Mononuclear cell (primary cell): ENCODE data around the gene MAGEA12. TPM values are rescaled to one million over a fixed set of nuclear protein-coding genes. Genes with fewer than 3 reads are reported as not detected.
"Not testable (repeated sequence)": the region's sequence is repeated elsewhere in the genome, so short reads cannot be mapped to it uniquely, and the experiment has no call there.

Experiments
- H3K27me3 ChIP-seq: 2 replicates; pipeline ENCODE4 v1.6.0; 2011; ENCODE audit warnings: low read length, control low read depth; ENCODE audit not compliant: insufficient read depth
- H3K4me1 ChIP-seq: 2 replicates; pipeline ENCODE4 v1.5.1; 2011; ENCODE audit warnings: mild to moderate bottlenecking, low read length, control low read depth; ENCODE audit not compliant: insufficient read depth
- H3K4me3 ChIP-seq: 2 replicates; pipeline ENCODE4 v1.5.1; 2011; ENCODE audit warnings: mild to moderate bottlenecking, low read length, moderate library complexity
- H3K9me3 ChIP-seq: 2 replicates; pipeline ENCODE4 v1.5.1; 2011; ENCODE audit warnings: low read depth, mild to moderate bottlenecking, control low read depth, low read length
- total RNA-seq: library from RNA; depleted of rRNA; stranded (reverse); fragments of >200 nt; gene quantifications from one replicate; pipeline ENCODE4 v1.2.3, GENCODE V29; 2012

Gene MAGEA12, protein sequence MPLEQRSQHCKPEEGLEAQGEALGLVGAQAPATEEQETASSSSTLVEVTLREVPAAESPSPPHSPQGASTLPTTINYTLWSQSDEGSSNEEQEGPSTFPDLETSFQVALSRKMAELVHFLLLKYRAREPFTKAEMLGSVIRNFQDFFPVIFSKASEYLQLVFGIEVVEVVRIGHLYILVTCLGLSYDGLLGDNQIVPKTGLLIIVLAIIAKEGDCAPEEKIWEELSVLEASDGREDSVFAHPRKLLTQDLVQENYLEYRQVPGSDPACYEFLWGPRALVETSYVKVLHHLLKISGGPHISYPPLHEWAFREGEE
- total RNA-seq, result not detected

DNA sequence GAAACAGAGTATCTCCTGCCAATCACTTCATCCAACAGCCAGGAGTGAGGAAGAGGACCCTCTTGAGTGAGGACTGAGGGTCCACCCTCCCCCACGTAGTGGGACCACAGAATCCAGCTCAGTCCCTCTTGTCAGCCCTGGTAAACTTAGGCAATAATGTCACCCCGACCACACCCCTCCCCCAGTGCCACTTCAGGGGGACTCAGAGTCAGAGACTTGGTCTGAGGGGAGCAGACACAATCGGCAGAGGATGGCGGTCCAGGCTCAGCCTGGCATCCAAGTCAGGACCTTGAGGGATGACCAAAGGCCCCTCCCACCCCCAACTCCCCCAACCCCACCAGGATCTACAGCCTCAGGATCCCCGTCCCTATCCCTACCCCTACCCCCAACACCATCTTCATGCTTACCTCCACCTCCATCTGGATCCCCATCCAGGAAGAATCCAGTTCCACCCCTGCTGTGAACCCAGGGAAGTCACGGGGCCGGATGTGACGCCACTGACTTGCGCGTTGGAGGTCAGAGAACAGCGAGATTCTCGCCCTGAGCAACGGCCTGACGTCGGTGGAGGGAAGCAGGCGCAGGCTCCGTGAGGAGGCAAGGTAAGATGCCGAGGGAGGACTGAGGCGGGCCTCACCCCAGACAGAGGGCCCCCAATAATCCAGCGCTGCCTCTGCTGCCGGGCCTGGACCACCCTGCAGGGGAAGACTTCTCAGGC lies at the start of gene MAGEA12, which contains the start of gene CSAG1:
TSS of gene MAGEA12 (plus strand) at position 497 of the 715 bp plus-strand sequence. CDS start 2,405 bp downstream, outside the sequence.
TSS of gene CSAG1 (minus strand) at position 461 of the 715 bp plus-strand sequence. CDS start 1,261 bp downstream, outside the sequence.
- Histone ChIP-seq H3K27me3 (no peaks in the 10 kb centered on the region), H3K9me3 (no peaks in the 10 kb centered on the region), H3K4me1 (no peaks in the 10 kb centered on the region), H3K4me3 (no peak within 1 kb of the TSS)

DNA sequence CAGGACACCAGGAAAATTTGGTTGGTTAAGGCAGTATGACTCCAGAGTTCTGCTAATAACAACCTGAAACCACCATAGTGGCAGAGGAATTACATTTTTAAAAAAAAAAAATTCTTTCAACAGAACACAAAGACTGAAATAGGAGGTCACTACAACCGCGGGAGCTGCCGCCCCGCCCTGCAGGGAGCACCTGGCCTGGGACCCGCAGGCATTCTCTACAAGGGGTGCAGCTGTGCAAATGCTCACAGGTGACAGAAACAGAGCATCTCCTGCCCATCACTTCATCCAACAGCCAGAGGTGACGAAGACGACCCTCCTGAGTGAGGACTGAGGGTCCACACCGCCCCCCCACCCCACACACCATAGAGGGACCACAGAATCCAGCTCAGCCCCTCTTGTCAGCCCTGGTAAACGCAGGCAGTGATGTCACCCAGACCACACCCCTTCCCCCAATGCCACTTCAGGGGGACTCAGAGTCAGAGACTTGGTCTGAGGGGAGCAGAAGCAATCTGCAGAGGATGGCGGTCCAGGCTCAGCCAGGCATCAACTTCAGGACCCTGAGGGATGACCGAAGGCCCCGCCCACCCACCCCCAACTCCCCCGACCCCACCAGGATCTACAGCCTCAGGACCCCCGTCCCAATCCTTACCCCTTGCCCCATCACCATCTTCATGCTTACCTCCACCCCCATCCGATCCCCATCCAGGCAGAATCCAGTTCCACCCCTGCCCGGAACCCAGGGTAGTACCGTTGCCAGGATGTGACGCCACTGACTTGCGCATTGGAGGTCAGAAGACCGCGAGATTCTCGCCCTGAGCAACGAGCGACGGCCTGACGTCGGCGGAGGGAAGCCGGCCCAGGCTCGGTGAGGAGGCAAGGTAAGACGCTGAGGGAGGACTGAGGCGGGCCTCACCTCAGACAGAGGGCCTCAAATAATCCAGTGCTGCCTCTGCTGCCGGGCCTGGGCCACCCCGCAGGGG lies 35.3 kb upstream of the MAGEA12 start, which contains the start of gene MAGEA3:
TSS of gene MAGEA3 (plus strand) at position 843 of the 980 bp plus-strand sequence. CDS start 2,039 bp downstream, outside the sequence.
- not testable (repeated sequence) for H3K27me3 ChIP-seq, H3K4me1 ChIP-seq, H3K9me3 ChIP-seq, H3K4me3 ChIP-seq

DNA sequence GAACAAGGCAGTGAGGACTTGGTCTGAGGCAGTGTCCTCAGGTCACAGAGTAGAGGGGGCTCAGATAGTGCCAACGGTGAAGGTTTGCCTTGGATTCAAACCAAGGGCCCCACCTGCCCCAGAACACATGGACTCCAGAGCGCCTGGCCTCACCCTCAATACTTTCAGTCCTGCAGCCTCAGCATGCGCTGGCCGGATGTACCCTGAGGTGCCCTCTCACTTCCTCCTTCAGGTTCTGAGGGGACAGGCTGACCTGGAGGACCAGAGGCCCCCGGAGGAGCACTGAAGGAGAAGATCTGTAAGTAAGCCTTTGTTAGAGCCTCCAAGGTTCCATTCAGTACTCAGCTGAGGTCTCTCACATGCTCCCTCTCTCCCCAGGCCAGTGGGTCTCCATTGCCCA lies 33.2 kb upstream of the MAGEA12 start:
- H3K4me3 ChIP-seq, H3K27me3 ChIP-seq, H3K9me3 ChIP-seq, H3K4me1 ChIP-seq: not testable (repeated sequence)

DNA sequence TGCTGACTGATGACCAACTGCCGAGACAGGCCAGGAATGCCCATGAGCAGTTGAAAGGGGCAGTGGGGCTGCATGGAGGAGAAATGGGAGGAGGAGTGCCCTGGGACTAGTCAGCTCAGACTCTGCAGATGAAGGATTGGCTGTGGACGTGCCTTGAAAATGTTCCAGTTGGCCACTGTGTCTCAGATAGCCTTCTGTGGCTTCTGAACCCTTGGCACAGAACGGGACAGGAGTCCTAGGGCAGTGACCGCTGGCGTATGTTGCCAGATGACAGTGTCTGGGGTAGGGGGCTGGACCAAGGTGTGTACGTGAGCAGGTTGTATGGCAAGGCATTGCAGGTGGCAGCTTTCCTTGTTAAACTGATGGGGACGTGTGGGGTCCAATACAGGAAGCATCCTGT lies 27.1 kb upstream of the MAGEA12 start:
- H3K9me3 ChIP-seq, H3K27me3 ChIP-seq, H3K4me1 ChIP-seq, H3K4me3 ChIP-seq: not testable (repeated sequence)

DNA sequence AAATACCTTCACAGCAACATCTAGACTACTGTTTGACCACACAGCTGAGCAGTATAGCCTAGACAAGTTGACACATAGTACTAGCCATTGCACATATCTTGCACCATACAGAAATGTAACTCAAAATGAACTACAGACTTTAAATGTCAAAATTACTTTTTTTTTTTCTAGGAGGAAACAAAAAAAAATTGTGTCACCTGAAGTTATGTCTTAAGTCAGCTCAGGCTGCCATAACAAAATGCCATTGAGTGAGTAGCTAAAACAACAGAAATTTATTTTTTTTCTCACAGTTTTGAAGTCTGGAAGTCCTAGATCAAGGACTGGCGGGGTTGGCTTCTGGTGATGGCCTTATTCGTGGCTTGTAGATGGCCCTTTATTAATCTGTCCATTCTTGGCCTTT lies 24.4 kb upstream of the MAGEA12 start, which contains the start of gene CSAG2:
TSS of gene CSAG2 (minus strand) at position 101 of the 400 bp plus-strand sequence. CDS start 161 bp downstream, outside the sequence.
- not testable (repeated sequence) for H3K27me3 ChIP-seq, H3K9me3 ChIP-seq, H3K4me1 ChIP-seq, H3K4me3 ChIP-seq

DNA sequence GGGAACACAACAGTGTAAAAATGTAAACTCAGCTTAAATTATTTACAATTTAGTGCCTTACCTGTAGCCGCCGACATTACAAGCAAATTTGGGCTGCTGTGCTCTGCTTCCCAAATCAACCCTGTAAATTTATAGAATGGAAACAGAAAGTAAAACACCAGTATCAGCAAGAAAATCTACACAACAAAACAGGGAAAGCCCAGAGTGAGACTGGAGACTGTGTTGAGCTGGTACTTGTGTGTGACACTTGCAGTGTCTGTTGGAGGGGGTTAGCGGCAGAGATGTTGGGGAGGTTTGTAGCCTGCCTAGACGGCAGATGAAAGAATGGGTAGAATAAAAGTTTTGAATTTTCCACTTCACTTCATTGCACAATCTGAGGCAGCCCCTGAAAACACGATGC lies 20.4 kb upstream of the MAGEA12 start:
- H3K4me3 ChIP-seq, H3K9me3 ChIP-seq, H3K4me1 ChIP-seq, H3K27me3 ChIP-seq: not testable (repeated sequence)

DNA sequence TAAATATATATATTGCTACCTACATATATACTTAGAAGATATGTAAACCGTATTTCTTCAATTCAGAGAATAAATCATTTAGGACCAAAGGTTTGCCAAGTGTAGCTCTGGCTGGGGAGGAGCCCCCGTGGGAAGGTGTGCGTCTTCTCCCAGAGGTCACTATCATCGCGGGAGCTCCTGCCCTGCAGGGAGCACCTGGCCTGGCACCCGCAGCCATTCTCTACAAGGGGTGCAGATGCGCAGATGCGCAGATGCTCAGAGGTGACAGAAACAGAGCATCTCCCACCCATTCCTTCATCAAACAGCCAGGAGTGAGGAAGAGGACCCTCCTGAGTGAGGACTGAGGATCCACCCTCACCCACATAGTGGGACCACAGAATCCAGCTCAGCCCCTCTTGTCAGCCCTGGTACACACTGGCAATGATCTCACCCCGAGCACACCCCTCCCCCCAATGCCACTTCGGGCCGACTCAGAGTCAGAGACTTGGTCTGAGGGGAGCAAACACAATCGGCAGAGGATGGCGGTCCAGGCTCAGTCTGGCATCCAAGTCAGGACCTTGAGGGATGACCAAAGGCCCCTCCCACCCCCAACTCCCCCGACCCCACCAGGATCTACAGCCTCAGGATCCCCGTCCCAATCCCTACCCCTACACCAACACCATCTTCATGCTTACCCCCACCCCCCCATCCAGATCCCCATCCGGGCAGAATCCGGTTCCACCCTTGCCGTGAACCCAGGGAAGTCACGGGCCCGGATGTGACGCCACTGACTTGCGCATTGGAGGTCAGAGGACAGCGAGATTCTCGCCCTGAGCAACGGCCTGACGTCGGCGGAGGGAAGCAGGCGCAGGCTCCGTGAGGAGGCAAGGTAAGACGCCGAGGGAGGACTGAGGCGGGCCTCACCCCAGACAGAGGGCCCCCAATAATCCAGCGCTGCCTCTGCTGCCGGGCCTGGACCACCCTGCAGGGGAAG lies 19.5 kb upstream of the MAGEA12 start, which contains the start of gene MAGEA2B:
TSS of gene MAGEA2B (plus strand) at position 814 of the 973 bp plus-strand sequence. CDS start 2,479 bp downstream, outside the sequence.
- not testable (repeated sequence) for H3K27me3 ChIP-seq, H3K9me3 ChIP-seq, H3K4me1 ChIP-seq, H3K4me3 ChIP-seq

DNA sequence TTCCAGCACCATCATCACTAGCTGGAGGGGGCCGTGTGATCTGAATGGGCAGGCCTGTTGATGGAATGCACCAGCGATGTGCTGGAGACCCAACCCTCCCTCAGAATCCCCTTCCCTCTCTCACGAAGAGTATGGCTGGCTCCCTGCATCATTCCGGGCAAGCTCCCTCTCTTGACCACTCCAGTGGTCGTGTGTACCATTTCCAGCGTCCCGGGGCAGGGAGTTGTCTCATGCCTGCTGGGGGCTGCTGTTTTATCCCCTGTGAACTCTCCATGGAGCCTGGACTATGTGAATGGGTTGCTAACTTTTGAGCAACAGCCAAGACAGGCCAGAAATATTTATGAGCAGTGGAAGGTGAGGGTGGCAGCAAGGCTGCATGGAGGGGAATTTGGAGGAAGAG lies 8.1 kb upstream of the MAGEA12 start:
- H3K4me1 ChIP-seq, result no peaks in the 10 kb centered on the region
- H3K9me3 ChIP-seq, result no peaks in the 10 kb centered on the region
- no peak overlapping the region for H3K4me3 ChIP-seq
- H3K27me3 ChIP-seq, result no peaks in the 10 kb centered on the region

DNA sequence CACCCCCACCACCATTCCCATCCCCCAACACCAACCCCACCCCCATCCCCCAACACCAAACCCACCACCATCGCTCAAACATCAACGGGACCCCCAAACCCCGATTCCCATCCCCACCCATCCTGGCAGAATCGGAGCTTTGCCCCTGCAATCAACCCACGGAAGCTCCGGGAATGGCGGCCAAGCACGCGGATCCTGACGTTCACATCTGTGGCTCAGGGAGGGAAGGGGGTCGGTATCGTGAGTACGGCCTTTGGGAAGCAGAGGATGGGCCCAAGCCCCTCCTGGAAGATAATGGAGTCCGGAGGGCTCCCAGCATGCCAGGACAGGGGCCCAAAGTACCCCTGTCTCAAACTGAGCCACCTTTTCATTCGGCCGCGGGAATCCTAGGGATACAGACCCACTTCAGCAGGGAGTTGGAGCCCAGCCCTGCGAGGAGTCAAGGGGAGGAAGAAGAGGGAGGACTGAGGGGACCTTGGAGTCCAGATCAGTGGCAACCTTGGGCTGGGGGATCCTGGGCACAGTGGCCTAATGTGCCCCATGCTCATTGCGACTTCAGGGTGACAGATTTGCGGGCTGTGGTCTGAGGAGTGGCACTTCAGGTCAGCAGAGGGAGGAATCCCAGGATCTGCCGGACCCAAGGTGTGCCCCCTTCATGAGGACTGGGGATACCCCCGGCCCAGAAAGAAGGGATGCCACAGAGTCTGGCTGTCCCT lies 744 bp downstream of the MAGEA12 start:
- H3K4me1 ChIP-seq, H3K9me3 ChIP-seq, H3K27me3 ChIP-seq: not testable (repeated sequence)

DNA sequence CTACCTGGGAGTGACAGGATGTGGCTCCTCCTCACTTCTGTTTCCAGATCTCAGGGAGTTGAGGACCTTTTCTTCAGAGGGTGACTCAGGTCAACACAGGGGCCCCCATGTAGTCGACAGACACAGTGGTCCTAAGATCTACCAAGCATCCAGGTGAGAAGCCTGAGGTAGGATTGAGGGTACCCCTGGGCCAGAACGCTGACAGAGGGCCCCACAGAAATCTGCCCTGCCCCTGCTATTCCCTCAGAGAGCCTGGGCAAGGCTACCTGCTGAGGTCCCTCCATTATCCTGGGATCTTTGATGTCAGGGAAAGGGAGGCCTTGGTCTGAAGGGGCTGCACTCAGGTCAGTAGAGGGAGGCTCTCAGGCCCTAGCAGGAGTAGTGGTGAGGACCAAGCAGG lies 1.5 kb downstream of the MAGEA12 start:
- Histone ChIP-seq H3K27me3 (no peaks in the 10 kb centered on the region), H3K9me3 (no peaks in the 10 kb centered on the region), H3K4me1 (no peaks in the 10 kb centered on the region)

More for the DNA sequence above, 744 bp downstream of the MAGEA12 start:
- not testable (repeated sequence) for H3K4me3 ChIP-seq

DNA sequence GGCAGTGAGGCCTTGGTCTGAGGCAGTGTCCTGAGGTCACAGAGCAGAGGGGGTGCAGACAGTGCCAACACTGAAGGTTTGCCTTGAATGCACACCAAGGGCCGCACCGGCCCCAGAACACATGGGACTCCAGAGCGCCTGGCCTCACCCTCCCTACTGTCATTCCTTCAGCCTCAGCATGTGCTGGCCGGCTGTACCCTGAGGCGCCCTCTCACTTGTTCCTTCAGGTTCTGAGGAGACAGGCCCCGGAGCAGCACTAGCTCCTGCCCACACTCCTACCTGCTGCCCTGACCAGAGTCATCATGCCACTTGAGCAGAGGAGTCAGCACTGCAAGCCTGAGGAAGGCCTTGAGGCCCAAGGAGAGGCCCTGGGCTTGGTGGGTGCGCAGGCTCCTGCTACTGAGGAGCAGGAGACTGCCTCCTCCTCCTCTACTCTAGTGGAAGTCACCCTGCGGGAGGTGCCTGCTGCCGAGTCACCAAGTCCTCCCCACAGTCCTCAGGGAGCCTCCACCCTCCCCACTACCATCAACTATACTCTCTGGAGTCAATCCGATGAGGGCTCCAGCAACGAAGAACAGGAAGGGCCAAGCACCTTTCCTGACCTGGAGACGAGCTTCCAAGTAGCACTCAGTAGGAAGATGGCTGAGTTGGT lies 2.4 kb downstream of the MAGEA12 start:
- Histone ChIP-seq H3K4me1 (no peaks in the 10 kb centered on the region), H3K27me3 (no peaks in the 10 kb centered on the region), H3K9me3 (no peaks in the 10 kb centered on the region), H3K4me3 (no peak overlapping the region)

More for the DNA sequence above, 1.5 kb downstream of the MAGEA12 start:
- H3K4me3 ChIP-seq, result no peak overlapping the region

DNA sequence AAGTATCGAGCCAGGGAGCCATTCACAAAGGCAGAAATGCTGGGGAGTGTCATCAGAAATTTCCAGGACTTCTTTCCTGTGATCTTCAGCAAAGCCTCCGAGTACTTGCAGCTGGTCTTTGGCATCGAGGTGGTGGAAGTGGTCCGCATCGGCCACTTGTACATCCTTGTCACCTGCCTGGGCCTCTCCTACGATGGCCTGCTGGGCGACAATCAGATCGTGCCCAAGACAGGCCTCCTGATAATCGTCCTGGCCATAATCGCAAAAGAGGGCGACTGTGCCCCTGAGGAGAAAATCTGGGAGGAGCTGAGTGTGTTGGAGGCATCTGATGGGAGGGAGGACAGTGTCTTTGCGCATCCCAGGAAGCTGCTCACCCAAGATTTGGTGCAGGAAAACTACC lies 3.0 kb downstream of the MAGEA12 start:
- not testable (repeated sequence) for H3K4me3 ChIP-seq, H3K9me3 ChIP-seq, H3K4me1 ChIP-seq, H3K27me3 ChIP-seq

DNA sequence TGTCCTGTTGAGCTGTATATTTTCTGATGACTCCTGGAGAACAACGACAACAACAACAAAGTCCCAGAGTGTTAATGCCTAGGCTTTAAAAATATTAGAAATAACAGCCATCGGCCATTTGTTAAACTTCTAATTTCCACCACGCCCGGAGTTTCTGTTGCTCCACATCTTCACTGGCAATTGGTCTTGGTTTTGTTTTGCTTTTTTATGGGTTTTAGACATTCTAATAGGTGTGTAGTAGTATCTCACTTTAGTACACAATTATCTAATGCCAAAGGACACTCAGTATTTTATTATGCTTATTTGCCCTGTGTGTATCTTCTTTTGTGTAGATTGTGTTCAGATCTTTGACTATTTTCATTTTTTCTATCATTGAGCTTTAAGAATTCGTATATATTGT lies 5.0 kb downstream of the MAGEA12 start:
- no peak overlapping the region for H3K4me3 ChIP-seq

More for the DNA sequence above, 5.0 kb downstream of the MAGEA12 start:
- no peaks in the 10 kb centered on the region for H3K4me1 ChIP-seq
- H3K9me3 ChIP-seq, result no peaks in the 10 kb centered on the region
- H3K27me3 ChIP-seq, result no peaks in the 10 kb centered on the region
